OCI-LY1 (cell line): ENCODE measurements around the gene IGFN1.

Source experiments
- CTCF ChIP-seq: fragments of 200-600 bp; sonication (generic), shearing (Covaris generic); IDR thresholded peaks from 2 replicates; pipeline ENCODE4 v1.5.1; 2017; ENCODE audit warnings: mild to moderate bottlenecking, antibody characterized with exemption, low read length, moderate library complexity, mixed read lengths
- EZH2 ChIP-seq: fragments of 200-600 bp; sonication (generic), shearing (Covaris generic); IDR thresholded peaks from 2 replicates; pipeline ENCODE4 v1.8.0; 2017; ENCODE audit warnings: borderline replicate concordance, mixed run types, mild to moderate bottlenecking, antibody characterized with exemption, low read length, moderate library complexity, mixed read lengths

DNA sequence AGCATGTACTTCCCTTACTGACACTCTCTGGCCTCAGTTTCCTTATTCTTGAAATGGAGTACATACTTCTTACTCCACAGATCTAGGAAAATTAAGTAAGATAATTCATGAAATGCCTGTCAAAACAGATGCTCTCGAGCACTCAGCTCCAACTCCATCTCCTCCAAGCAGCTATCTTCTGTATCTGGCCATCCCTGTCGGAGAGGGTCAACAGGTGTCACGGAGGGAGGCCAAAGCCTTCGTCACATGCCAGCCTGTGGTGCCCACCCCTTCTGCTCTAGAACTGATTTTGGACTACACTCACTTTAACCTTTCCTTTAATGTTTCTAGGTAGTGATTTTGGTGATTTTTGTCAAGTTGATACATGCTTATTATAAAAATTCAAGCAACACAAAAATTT lies 73.9 kb downstream of the IGFN1 start:
- TF ChIP-seq CTCF (no peak), EZH2 (no peak)
